NT2/D1 (cell line): Measurements from ENCODE around the gene OR52A5.
"Not testable (repeated sequence)": the region's sequence is repeated elsewhere in the genome, so short reads cannot be mapped to it uniquely, and the experiment has no call there.

Source experiments
- DNase-seq: peaks from one replicate; pipeline ENCODE4 v3.0.0-alpha.2; 2011; ENCODE audit warnings: low read depth, low spot score
- H3K27me3 ChIP-seq: 2 replicates; pipeline ENCODE4 v1.6.0; 2011; ENCODE audit warnings: mild to moderate bottlenecking; ENCODE audit not compliant: insufficient read length, insufficient read depth
- H3K36me3 ChIP-seq: 2 replicates; pipeline ENCODE4 v1.6.1; 2011; ENCODE audit warnings: mild to moderate bottlenecking, low read length, mixed read lengths; ENCODE audit not compliant: insufficient read depth, insufficient read length
- H3K4me1 ChIP-seq: 2 replicates; pipeline ENCODE4 v1.5.1; 2011; ENCODE audit not compliant: insufficient read depth, insufficient read length
- H3K4me3 ChIP-seq: 2 replicates; pipeline ENCODE4 v1.5.1; 2011; ENCODE audit warnings: low read depth; ENCODE audit not compliant: insufficient read length
- H3K9ac ChIP-seq: 2 replicates; pipeline ENCODE4 v1.6.0; 2011; ENCODE audit warnings: low read depth; ENCODE audit not compliant: insufficient read length
- H3K9me3 ChIP-seq: 2 replicates; pipeline ENCODE4 v1.5.1; 2011; ENCODE audit warnings: mild to moderate bottlenecking, low read length; ENCODE audit not compliant: insufficient read depth
- SUZ12 ChIP-seq: IDR thresholded peaks from 2 replicates; pipeline ENCODE4 v1.6.1; 2011; ENCODE audit not compliant: insufficient read length, insufficient read depth; ENCODE audit errors: extremely low read depth
- YY1 ChIP-seq: IDR thresholded peaks from 2 replicates; pipeline ENCODE4 v1.6.1; 2011; ENCODE audit not compliant: insufficient read length, insufficient read depth
- ZNF274 ChIP-seq: IDR thresholded peaks from 2 replicates; pipeline ENCODE4 v1.6.1; 2011; ENCODE audit warnings: mild to moderate bottlenecking, low read depth, low read length

The OR52A5 gene

DNA sequence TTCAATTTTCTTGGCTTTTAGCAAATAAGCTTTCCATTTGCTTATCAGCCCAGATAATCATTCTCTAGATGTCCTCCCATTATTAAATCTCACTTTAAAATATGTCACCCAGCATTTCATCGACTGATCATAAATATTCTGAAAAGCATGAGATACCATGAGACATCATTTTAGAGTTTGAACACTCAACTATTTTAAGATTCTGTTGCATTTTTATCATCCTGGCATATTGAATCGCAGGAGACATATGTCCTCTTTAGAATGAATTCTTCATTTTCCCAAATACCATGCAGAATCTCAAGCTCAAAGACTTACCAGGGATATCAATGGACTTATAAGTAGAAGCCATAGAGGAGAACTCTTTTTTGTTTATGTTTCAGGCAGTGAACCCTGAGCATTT lies at the start of gene OR52A5:
Gene OR52A5 (minus strand): TSS at position 361 of the 400 bp plus-strand sequence. CDS start 5,714 bp downstream, outside the sequence.
- no peak for DNase-seq
- no peak within 1 kb of the TSS for H3K9ac ChIP-seq
- H3K4me1 ChIP-seq: no peaks in the 10 kb centered on the region
- no peaks in the 10 kb centered on the region for H3K27me3 ChIP-seq
- TF ChIP-seq YY1 (no peak), ZNF274 (no peak), SUZ12 (no peak)
- H3K36me3 ChIP-seq: no peaks in the 10 kb centered on the region
- H3K9me3 ChIP-seq: no peaks in the 10 kb centered on the region
- no peak within 1 kb of the TSS for H3K4me3 ChIP-seq

DNA sequence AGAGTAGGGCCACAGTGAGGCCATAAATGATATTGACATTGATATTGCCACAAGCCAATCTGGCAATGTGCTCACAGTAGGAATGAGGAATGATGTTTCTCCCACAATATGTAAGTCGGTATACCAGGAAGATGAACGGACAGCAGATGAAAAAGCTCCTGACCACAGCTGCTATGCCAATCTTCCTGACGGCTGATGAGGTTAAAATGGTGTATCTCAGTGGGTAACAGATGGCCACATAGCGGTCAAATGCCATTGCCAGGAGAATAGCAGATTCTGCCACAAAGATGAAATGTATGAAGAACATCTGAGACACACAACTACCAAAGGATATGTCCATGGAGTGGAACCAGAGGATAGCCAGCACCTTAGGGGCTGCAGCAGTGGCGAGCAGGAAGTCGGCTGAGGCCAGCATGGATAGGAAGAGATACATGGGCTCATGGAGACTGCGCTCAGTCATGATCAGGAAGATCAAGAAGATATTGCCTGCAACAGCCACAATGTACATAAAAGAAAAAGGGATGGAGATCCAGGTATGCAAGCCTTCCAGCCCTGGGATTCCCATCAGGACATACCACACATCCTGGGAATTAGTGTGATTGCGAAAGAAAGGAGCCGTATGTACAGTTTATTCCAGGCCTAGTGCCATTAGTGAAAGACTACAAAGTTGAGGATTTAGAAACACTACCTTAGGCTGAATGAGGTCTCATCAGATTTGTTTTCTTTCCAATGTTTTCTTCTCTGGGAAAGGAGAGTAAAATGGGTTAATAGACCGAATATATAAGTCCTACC lies 40.1 kb upstream of the OR52A5 start:
- TF ChIP-seq YY1 (no peak), SUZ12 (no peak), ZNF274 (no peak)
- Histone ChIP-seq H3K9me3 (no peaks in the 10 kb centered on the region), H3K4me3 (no peak overlapping the region), H3K4me1 (no peaks in the 10 kb centered on the region), H3K27me3 (no peaks in the 10 kb centered on the region), H3K9ac (no peak overlapping the region), H3K36me3 (no peaks in the 10 kb centered on the region)
- no peak for DNase-seq

DNA sequence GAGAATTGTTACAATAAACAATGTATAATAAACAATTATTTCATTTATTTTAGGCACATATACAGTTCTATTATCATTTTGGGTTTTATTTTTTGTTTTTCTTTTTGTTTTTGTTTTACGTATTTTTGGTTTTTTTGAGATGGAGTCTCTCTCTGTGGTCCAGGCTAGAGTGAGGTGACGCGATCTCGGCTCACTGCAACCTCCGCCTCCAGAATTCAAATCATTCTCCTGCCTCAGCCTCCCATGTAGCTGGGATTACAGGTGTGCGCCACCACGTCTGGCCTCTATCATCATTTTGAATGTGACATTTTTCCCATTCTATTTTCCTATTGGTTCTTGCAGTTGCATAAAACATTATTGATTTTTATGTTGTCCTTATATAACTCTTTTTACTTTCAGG lies 36.8 kb upstream of the OR52A5 start:
- no peak overlapping the region for H3K9ac ChIP-seq
- no peak overlapping the region for H3K4me3 ChIP-seq
- no peaks in the 10 kb centered on the region for H3K4me1 ChIP-seq
- TF ChIP-seq ZNF274 (no peak), SUZ12 (no peak), YY1 (no peak)
- H3K9me3 ChIP-seq: no peaks in the 10 kb centered on the region
- DNase-seq: no peak
- H3K27me3 ChIP-seq: no peaks in the 10 kb centered on the region
- no peaks in the 10 kb centered on the region for H3K36me3 ChIP-seq

DNA sequence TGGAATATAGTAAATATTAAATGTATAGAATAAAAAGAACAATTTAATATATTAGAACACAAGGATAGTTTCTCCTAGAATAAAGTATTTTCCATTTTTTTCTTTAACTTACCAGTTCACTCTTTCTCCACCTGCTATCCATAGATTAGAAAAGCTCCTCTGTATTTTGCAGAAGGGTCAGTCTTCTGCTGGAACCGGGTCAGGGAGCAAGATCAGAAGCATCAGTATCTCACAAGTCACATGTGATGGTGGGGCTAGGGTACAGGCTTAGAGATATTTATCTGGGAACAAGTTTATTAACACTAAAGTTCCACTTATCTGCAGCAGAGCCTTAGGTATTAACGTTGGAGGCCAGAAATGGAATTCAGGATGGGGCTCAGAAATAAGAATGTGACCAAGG lies 33.7 kb upstream of the OR52A5 start:
- TF ChIP-seq SUZ12 (no peak), YY1 (no peak), ZNF274 (no peak)
- no peaks in the 10 kb centered on the region for H3K9me3 ChIP-seq

DNA sequence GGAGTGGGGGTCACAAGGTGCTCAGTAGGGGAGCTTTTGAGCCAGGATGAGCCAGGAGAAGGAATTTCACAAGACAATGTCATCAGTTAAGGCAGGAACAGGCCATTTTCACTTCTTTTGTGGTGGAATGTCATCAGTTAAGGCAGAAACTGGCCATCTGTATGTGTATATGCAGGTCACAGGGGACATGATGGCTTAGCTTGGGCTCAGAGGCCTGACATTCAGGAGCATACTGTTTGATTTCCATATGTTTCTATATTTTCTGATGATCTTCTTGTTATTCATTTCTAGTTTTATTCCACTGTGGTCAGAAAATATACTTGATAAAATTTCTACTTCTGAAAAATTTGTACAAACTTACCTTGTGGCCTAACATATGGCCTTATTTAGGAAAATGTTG lies 27.7 kb upstream of the OR52A5 start:
- not testable (repeated sequence) for H3K36me3 ChIP-seq, H3K4me1 ChIP-seq, H3K27me3 ChIP-seq, DNase-seq, H3K4me3 ChIP-seq, H3K9me3 ChIP-seq, H3K9ac ChIP-seq

More for the DNA sequence above, 33.7 kb upstream of the OR52A5 start:
- Histone ChIP-seq H3K4me1 (no peaks in the 10 kb centered on the region), H3K27me3 (no peaks in the 10 kb centered on the region), H3K9ac (no peak overlapping the region), H3K4me3 (no peak overlapping the region), H3K36me3 (no peaks in the 10 kb centered on the region)
- DNase-seq: no peak

DNA sequence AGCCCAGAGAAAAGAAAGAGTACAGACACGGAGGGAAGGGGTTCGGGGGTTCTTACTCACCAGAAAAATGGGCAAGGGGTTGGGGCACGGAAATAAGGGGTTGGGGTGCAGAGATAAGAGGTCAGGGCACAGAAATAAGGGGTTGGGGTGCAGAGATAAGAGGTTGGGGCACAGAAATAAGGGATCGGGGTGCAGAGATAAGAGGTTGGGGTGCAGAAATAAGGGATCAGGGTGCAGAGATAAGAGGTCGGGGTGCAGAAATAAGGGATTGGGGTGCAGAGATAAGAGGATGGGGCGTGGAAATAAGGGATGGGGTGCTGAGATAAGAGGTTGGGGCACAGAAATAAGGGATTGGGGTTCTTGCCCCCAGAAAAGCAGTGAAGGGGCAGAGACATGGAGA lies 26.7 kb upstream of the OR52A5 start:
- not testable (repeated sequence) for H3K9me3 ChIP-seq, H3K36me3 ChIP-seq

DNA sequence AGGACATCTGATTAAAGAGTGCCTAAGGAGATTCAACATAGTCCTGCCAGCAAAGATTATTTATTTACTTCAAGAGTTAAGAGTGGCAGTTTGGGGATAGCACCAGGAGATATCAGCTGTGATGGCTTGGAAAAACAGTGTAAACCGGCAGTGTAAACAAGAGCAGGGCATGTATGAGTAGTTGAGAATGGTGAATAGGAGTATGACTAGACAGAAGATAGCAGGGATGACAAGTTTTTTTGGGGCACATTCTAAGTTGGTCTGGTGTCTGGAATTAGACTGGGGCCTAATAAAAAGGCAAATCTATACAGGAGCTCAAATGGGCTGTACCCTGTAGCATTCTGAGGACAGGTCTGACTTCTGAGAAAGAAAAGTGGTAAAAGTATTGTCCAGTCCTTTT lies 22.9 kb upstream of the OR52A5 start:
- not testable (repeated sequence) for H3K4me3 ChIP-seq, DNase-seq, H3K9me3 ChIP-seq, H3K4me1 ChIP-seq, H3K36me3 ChIP-seq, H3K27me3 ChIP-seq, H3K9ac ChIP-seq

More for the DNA sequence above, 26.7 kb upstream of the OR52A5 start:
- not testable (repeated sequence) for H3K4me3 ChIP-seq, H3K4me1 ChIP-seq, H3K9ac ChIP-seq, H3K27me3 ChIP-seq, DNase-seq

DNA sequence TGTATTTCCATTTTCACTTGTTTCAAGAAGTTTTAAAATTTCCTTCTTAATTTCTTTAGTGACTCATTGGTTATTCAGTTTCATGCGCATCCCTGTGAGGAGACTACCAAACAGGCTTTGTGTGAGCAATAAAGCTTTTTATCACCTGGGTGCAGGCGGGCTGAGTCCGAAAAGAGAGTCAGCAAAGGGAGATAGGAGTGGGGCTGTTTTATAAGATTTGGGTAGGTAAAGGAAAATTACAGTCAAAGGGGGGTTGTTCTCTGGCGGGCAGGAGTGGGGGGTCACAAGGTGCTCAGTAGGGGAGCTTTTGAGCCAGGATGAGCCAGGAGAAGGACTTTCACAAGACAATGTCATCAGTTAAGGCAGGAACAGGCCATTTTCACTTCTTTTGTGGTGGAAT lies 22.1 kb upstream of the OR52A5 start:
- not testable (repeated sequence) for H3K9ac ChIP-seq, DNase-seq, H3K36me3 ChIP-seq, H3K4me3 ChIP-seq, H3K4me1 ChIP-seq, H3K27me3 ChIP-seq, H3K9me3 ChIP-seq
